Lung (tissue), 12 donors: Measurements from ENCODE around the gene YY1. TPM values are rescaled to one million over a fixed set of nuclear protein-coding genes. Genes with fewer than 3 reads are reported as not detected.
A peak's percentile ranks its signal among the peaks of the same experiment; 100 is the strongest.

Experiments used
- ATAC-seq: fragments of 200-7000 bp; cut with Tn5 transposase; one replicate; pipeline ENCODE4 v1.9.1; 2020; ENCODE audit warnings: moderate number of reproducible peaks; ENCODE audit not compliant: insufficient read depth, low FRiP score
- DNase-seq, 3 donors: peaks; one replicate each; pipeline ENCODE4 v3.0.0-alpha.2; 2013 to 2017
- H3K27ac ChIP-seq, 2 donors: one replicate each; pipeline ENCODE4 v1.5.1; 2013; ENCODE audit warnings: mild to moderate bottlenecking in 2 of 2, moderate library complexity in 2 of 2, control low read depth in 1 of 2, inconsistent platforms in 1 of 2, low read depth in 1 of 2, low read length in 1 of 2
- H3K27me3 ChIP-seq, 3 donors: one replicate each; pipeline ENCODE4 v1.5.1; 2013; ENCODE audit warnings: low read length in 2 of 3; ENCODE audit not compliant: control insufficient read depth in 3 of 3, insufficient read depth in 3 of 3
- H3K36me3 ChIP-seq, 4 donors: one replicate each; pipeline ENCODE4 v1.5.1; 2013; ENCODE audit warnings: low read length in 4 of 4, mild to moderate bottlenecking in 1 of 4, moderate library complexity in 1 of 4; ENCODE audit not compliant: control insufficient read depth in 4 of 4, insufficient read depth in 4 of 4
- H3K4me1 ChIP-seq, 5 donors: one replicate each; pipeline ENCODE4 v1.5.1; 2013; ENCODE audit warnings: low read length in 5 of 5, mild to moderate bottlenecking in 2 of 5, moderate library complexity in 1 of 5; ENCODE audit not compliant: control insufficient read depth in 5 of 5, insufficient read depth in 5 of 5
- H3K4me3 ChIP-seq: one replicate; pipeline ENCODE4 v1.5.1; 2013; ENCODE audit warnings: mild to moderate bottlenecking, control low read depth, moderate library complexity
- H3K9ac ChIP-seq, 2 donors: one replicate each; pipeline ENCODE4 v1.5.1; 2013; ENCODE audit warnings: low read length in 2 of 2, control low read depth in 1 of 2; ENCODE audit not compliant: insufficient read depth in 1 of 2
- H3K9me3 ChIP-seq, 4 donors: one replicate each; pipeline ENCODE4 v1.5.1; 2013; ENCODE audit warnings: low read length in 3 of 4, mild to moderate bottlenecking in 1 of 4, moderate library complexity in 1 of 4; ENCODE audit not compliant: control insufficient read depth in 4 of 4, insufficient read depth in 3 of 4
- CTCF ChIP-seq: IDR thresholded peaks from 2 replicates; pipeline ENCODE4 v1.5.1; 2012; ENCODE audit warnings: mild to moderate bottlenecking; ENCODE audit errors: control extremely low read depth, extremely low read depth
- WGBS, 2 donors: extraction: QIAGEN DNeasy Blood & Tissue Kit; methylation state at CpG; one replicate each; pipeline ENCODE4 v1.1.7; 2013; 5-methylcytosine and 5-hydroxymethylcytosine counted together
- polyA plus RNA-seq, 2 donors: library from polyadenylated mRNA; stranded (reverse); fragments of 200-250 nt; gene quantifications; one replicate each; pipeline ENCODE4 v1.2.1, GENCODE V29; 2013
- total RNA-seq, 2 donors: library from RNA; depleted of rRNA in 1 of 2; stranded (reverse); fragments of >200 nt in 1 of 2; gene quantifications; one replicate each; pipeline ENCODE4 v1.2.1, GENCODE V29; 2014 to 2021
- donor health status: control.
- donor health status: control.
- donor health status: Bipolar disorder and iron deficiency.
- donor health status: healthy.
- donor health status: DM: yes; HTN: yes; CAD: no.

YY1 gene
- total and polyA plus RNA-seq, 4 donors = 22.9 to 62.9 (median 34.6) TPM

DNA sequence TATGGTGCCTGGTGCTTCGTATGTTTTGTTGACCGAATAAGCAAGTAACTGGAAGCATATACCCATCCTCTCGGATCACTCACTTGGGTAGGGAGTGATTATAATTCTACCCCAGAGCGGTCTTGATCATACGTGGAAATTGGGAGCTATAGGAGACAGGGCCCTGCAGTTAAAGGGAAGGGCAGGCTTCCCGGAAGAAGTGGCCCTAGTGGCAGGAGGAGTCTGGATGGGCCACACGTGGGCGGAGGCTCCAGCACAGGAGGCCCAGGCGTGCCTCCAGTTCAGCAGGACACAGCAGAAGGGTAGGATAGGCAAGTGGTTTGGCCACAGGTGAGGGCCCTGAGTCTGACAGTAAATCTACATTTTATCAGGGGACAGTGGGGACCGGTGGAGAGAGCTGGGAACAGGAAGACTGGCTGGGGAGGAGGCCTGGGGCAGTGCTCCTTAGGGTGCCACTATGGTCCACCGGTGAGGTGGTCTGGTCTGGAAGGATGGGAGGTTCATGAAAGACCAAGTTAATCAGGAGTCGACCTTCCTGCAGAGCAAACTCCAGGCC, 23.5 kb upstream of the YY1 start:
- Histone ChIP-seq H3K4me3 (no peak overlapping the region), H3K9me3 (no peaks in the 10 kb centered on the region), H3K27ac (peak overlapping the region in 1 of 2 donors; percentile 99), H3K27me3 (no peaks in the 10 kb centered on the region), H3K4me1 (peaks cover 0 to 5% (median 3%) of the 10 kb centered on the region in 5 donors), H3K36me3 (no peaks in the 10 kb centered on the region), H3K9ac (peak overlapping the region in 1 of 2 donors; percentile 7)
- ATAC-seq (no peak), DNase-seq (no peak)
- WGBS, 2 donors = 90 to 94% methylated on average over 12 of the region's 12 CpGs
- no peak for TF ChIP-seq CTCF

GRCh38 chr14:100219126-100219785, 19.7 kb upstream of the YY1 start:
- Histone ChIP-seq H3K27ac (no peak overlapping the region), H3K27me3 (no peaks in the 10 kb centered on the region), H3K36me3 (no peaks in the 10 kb centered on the region), H3K9ac (no peak overlapping the region), H3K9me3 (no peaks in the 10 kb centered on the region), H3K4me3 (no peak overlapping the region), H3K4me1 (peaks cover 0 to 32% (median 18%) of the 10 kb centered on the region in 5 donors)
- ATAC-seq = no peak
- 97% methylated on average over 4 of the region's 4 CpGs for WGBS, 2 donors
- no peak for TF ChIP-seq CTCF
- no peak for DNase-seq

GRCh38 chr14:100221533-100222223, 17.3 kb upstream of the YY1 start:
- no peak overlapping the region for H3K4me3 ChIP-seq
- H3K27me3 ChIP-seq = no peaks in the 10 kb centered on the region
- H3K27ac ChIP-seq = peak overlapping the region in 1 of 2 donors; percentile 67
- no peak for TF ChIP-seq CTCF
- no peaks in the 10 kb centered on the region for H3K9me3 ChIP-seq
- WGBS, 2 donors = 3 to 5% methylated on average over 15 of the region's 15 CpGs
- DNase-seq (peak; percentile 64 to 79 (median 78)), ATAC-seq (peak; percentile 50)
- no peaks in the 10 kb centered on the region for H3K36me3 ChIP-seq
- H3K9ac ChIP-seq = peak overlapping the region; percentile 52 to 60
- peaks cover 0 to 29% (median 13%) of the 10 kb centered on the region in 5 donors for H3K4me1 ChIP-seq
